ENCODE results near the gene MFRP. TPM values are rescaled to one million over a fixed set of nuclear protein-coding genes. Genes with fewer than 3 reads are reported as not detected.

The MFRP gene
- total RNA-seq, 1 donor: not detected

Other genes with a start within 250 kb of the MFRP start
- gene DPAGT1, start 244.9 kb downstream of the MFRP start, total RNA-seq: 6.7 TPM
- 7.5 TPM for gene C2CD2L, start 239.4 kb downstream of the MFRP start, total RNA-seq
- gene HINFP, start 225.1 kb downstream of the MFRP start, total RNA-seq: 9.1 TPM
- gene ABCG4, start 197.7 kb downstream of the MFRP start, total RNA-seq: 0.10 TPM
- 4.7 TPM for gene NLRX1, start 178.0 kb downstream of the MFRP start, total RNA-seq
- not detected for gene NHERF4, start 161.2 kb downstream of the MFRP start, total RNA-seq
- 16.0 TPM for gene CBL, start 140.4 kb downstream of the MFRP start, total RNA-seq
- gene MCAM, start 29.6 kb downstream of the MFRP start, total RNA-seq: 2.6 TPM
- 6.2 TPM for gene RNF26, start 12.2 kb downstream of the MFRP start, total RNA-seq
- not detected for gene C1QTNF5, start 5.8 kb downstream of the MFRP start, total RNA-seq
- gene USP2, start 35.0 kb upstream of the MFRP start, total RNA-seq: under 0.01 TPM
- 0.31 TPM for gene THY1, start 76.5 kb upstream of the MFRP start, total RNA-seq

Measured in mononuclear cell (primary cell).